Neuronal stem cell (in vitro differentiated cells): ENCODE results near the gene ZNF845.

Source experiments
- DNase-seq: peaks from one replicate; pipeline ENCODE4 v3.0.0-alpha.2; 2013; ENCODE audit warnings: low spot score
- H2AFZ ChIP-seq: one replicate; pipeline ENCODE4 v1.6.1; 2013; ENCODE audit warnings: mild to moderate bottlenecking, low read length, inconsistent platforms
- H2AK5ac ChIP-seq: 2 replicates; pipeline ENCODE4 v1.6.1; 2013; ENCODE audit warnings: low read depth, mild to moderate bottlenecking, inconsistent platforms, low read length, moderate library complexity, mixed read lengths
- H2BK120ac ChIP-seq: 2 replicates; pipeline ENCODE4 v1.6.1; 2013; ENCODE audit warnings: low read depth, mild to moderate bottlenecking, inconsistent platforms, low read length, moderate library complexity, mixed read lengths
- H2BK12ac ChIP-seq: one replicate; pipeline ENCODE4 v1.6.1; 2013; ENCODE audit warnings: low read length, inconsistent platforms
- H2BK15ac ChIP-seq: 2 replicates; pipeline ENCODE4 v1.6.1; 2013; ENCODE audit warnings: mild to moderate bottlenecking, low read length, inconsistent platforms, mixed read lengths
- H2BK5ac ChIP-seq: one replicate; pipeline ENCODE4 v1.6.1; 2013; ENCODE audit warnings: inconsistent platforms, mild to moderate bottlenecking, low read length, moderate library complexity
- H3K14ac ChIP-seq: one replicate; pipeline ENCODE4 v1.6.1; 2013; ENCODE audit warnings: low read length, inconsistent platforms
- H3K18ac ChIP-seq: 2 replicates; pipeline ENCODE4 v1.6.1; 2013; ENCODE audit warnings: low read length, inconsistent platforms
- H3K23ac ChIP-seq: 2 replicates; pipeline ENCODE4 v1.6.1; 2013; ENCODE audit warnings: low read depth, mild to moderate bottlenecking, mixed read lengths, low read length, inconsistent platforms; ENCODE audit not compliant: poor library complexity
- H3K27ac ChIP-seq: replicated peaks from 3 replicates; pipeline ENCODE4 v1.5.1; 2013; ENCODE audit warnings: low read length, inconsistent platforms
- H3K27me3 ChIP-seq, 3 experiments: 2 replicates each; pipeline ENCODE4 v1.6.1; 2013; ENCODE audit warnings: low read length in 3 of 3, mild to moderate bottlenecking in 2 of 3, inconsistent platforms in 1 of 3, low read depth in 1 of 3, mixed read lengths in 1 of 3, moderate library complexity in 1 of 3; ENCODE audit not compliant: control insufficient read depth in 3 of 3, insufficient read depth in 3 of 3
- H3K36me3 ChIP-seq, 2 donors: replicated peaks in 1 of 2; 2 replicates each; pipeline ENCODE4 v1.6.1; 2013; ENCODE audit warnings: low read length in 2 of 2; ENCODE audit not compliant: control insufficient read depth in 2 of 2, insufficient read depth in 2 of 2
- H3K4ac ChIP-seq: 2 replicates; pipeline ENCODE4 v1.6.1; 2013; ENCODE audit warnings: inconsistent platforms, mild to moderate bottlenecking, low read length, moderate library complexity
- H3K4me1 ChIP-seq, 2 donors: 1 replicate in 1 of 2; 2 replicates in 1 of 2; pipeline ENCODE4 v1.6.1; 2013; ENCODE audit warnings: low read length in 2 of 2, low read depth in 1 of 2; ENCODE audit not compliant: control insufficient read depth in 2 of 2, insufficient read depth in 1 of 2
- H3K4me2 ChIP-seq: one replicate; pipeline ENCODE4 v1.6.1; 2013; ENCODE audit warnings: mild to moderate bottlenecking, low read length, inconsistent platforms; ENCODE audit not compliant: insufficient read depth, poor library complexity, severe bottlenecking
- H3K4me3 ChIP-seq, 2 donors: 2 replicates each; pipeline ENCODE4 v1.5.1; 2013; ENCODE audit warnings: low read length in 2 of 2, mild to moderate bottlenecking in 2 of 2, inconsistent platforms in 1 of 2, moderate library complexity in 1 of 2
- H3K79me1 ChIP-seq: one replicate; pipeline ENCODE4 v1.6.1; 2013; ENCODE audit warnings: low read depth, mild to moderate bottlenecking, inconsistent platforms, low read length, moderate library complexity
- H3K9ac ChIP-seq: one replicate; pipeline ENCODE4 v1.6.1; 2013; ENCODE audit warnings: mild to moderate bottlenecking, low read depth, low read length, inconsistent platforms; ENCODE audit not compliant: poor library complexity
- H3K9me3 ChIP-seq, 2 donors: replicated peaks in 1 of 2; 2 replicates each; pipeline versions ENCODE3 to v1.6.1; 2013; ENCODE audit warnings: low read length in 2 of 2, mild to moderate bottlenecking in 2 of 2, inconsistent platforms in 1 of 2, low read depth in 1 of 2, mixed read lengths in 1 of 2, moderate library complexity in 1 of 2; ENCODE audit not compliant: control insufficient read depth in 2 of 2, insufficient read depth in 1 of 2
- H4K8ac ChIP-seq: one replicate; pipeline ENCODE4 v1.6.1; 2013; ENCODE audit warnings: low read depth, mild to moderate bottlenecking, inconsistent platforms, low read length, moderate library complexity
- H4K91ac ChIP-seq: one replicate; pipeline ENCODE4 v1.6.1; 2013; ENCODE audit warnings: low read length, low read depth, mild to moderate bottlenecking, inconsistent platforms; ENCODE audit not compliant: poor library complexity
- WGBS, 2 donors: extraction: QIAGEN DNeasy Blood & Tissue Kit; methylation state at CpG; one replicate each; pipeline ENCODE4 v1.1.7; 2013; ENCODE audit warnings: missing lambda C conversion rate in 2 of 2, mixed read lengths in 1 of 2; ENCODE audit not compliant: insufficient read length in 2 of 2, insufficient replicate concordance in 1 of 2; ENCODE audit errors: extremely low coverage in 2 of 2; 5-methylcytosine and 5-hydroxymethylcytosine counted together

Gene ZNF845

DNA sequence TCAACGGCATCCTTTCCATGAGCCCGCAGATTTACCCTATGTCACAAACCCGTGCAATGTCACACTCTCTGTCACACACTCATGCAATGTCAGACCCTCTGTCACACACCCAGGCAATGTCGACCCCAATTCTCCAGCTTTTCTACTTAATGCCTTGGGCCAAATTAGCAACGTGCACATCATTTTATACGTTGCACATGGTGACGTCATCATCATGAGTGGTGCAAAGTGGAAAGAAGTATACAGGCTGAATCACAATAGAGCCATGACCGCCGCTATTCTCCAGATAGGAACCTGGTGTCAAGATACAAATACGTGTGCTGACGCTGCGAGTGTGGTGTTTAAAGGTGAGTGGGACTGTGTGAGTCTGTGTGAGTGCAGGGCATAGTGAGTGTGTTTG lies 21.7 kb upstream of the ZNF845 start:
- Histone ChIP-seq H3K27ac (no peak overlapping the region), H3K14ac (no peak overlapping the region), H3K27me3 (no peaks in the 10 kb centered on the region), H4K8ac (no peak overlapping the region), H2BK12ac (no peak overlapping the region), H3K79me1 (no peaks in the 10 kb centered on the region), H3K4me1 (no peaks in the 10 kb centered on the region), H2AFZ (no peak overlapping the region), H3K4ac (no peak overlapping the region), H3K9me3 (peaks cover 6 to 11% of the 10 kb centered on the region in 2 donors), H3K23ac (no peak overlapping the region), H2AK5ac (no peak overlapping the region), H3K4me2 (no peak overlapping the region), H2BK15ac (no peak overlapping the region), H4K91ac (no peak overlapping the region), H3K4me3 (no peak overlapping the region), H3K36me3 (no peaks in the 10 kb centered on the region), H2BK120ac (no peak overlapping the region), H2BK5ac (no peak overlapping the region), H3K9ac (no peak overlapping the region), H3K18ac (no peak overlapping the region)
- DNase-seq, result no peak
- no CpG with 5 or more reads among the region's 12 CpGs for WGBS, 2 donors

DNA sequence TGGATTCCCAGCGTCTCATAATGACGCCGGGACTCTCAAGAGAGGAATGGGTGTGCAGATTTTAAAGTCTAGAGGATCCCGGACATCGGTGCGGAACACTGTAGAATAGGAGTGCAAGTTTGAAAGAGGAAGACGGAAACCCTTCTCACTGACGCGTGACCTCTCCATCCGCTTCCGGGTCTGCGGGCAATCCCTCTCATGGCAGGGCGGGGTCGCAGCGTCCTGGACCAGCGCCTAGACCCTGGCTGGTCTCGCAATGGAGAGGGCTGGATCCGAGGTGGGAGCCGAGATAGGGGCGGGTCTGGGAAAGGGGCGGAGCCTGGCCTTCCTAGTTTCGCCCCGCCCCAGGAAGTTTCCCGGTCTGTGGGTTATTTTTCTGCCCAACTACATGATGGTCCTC lies 4.6 kb upstream of the ZNF845 start:
- no peak overlapping the region for H2BK12ac ChIP-seq
- no peak overlapping the region for H3K4me2 ChIP-seq
- WGBS, 2 donors, result no CpG with 5 or more reads among the region's 24 CpGs
- H2BK120ac ChIP-seq, result peak overlapping the region; percentile 16
- no peaks in the 10 kb centered on the region for H3K27me3 ChIP-seq
- H3K4me1 ChIP-seq, result no peaks in the 10 kb centered on the region
- H4K8ac ChIP-seq, result no peak overlapping the region
- H2AFZ ChIP-seq, result no peak overlapping the region
- H3K9me3 ChIP-seq, result peaks cover 3 to 13% of the 10 kb centered on the region in 2 donors
- no peak overlapping the region for H3K23ac ChIP-seq
- H4K91ac ChIP-seq, result no peak overlapping the region
- no peak for DNase-seq
- H3K4ac ChIP-seq, result no peak overlapping the region
- no peak overlapping the region for H3K18ac ChIP-seq
- no peak overlapping the region for H3K4me3 ChIP-seq
- H3K79me1 ChIP-seq, result peaks cover under 1% of the 10 kb centered on the region
- no peaks in the 10 kb centered on the region for H3K36me3 ChIP-seq
- H2BK15ac ChIP-seq, result no peak overlapping the region
- H2AK5ac ChIP-seq, result no peak overlapping the region
- no peak overlapping the region for H3K27ac ChIP-seq
- no peak overlapping the region for H3K9ac ChIP-seq
- no peak overlapping the region for H3K14ac ChIP-seq
- H2BK5ac ChIP-seq, result no peak overlapping the region

- H4K91ac ChIP-seq, result no peak overlapping the region
- no peak overlapping the region for H2BK12ac ChIP-seq
- no peak overlapping the region for H3K4ac ChIP-seq
- no peak overlapping the region for H3K4me2 ChIP-seq
- peaks cover 6 to 14% of the 10 kb centered on the region in 2 donors for H3K9me3 ChIP-seq
- no peak overlapping the region for H2BK15ac ChIP-seq
- no peak overlapping the region for H4K8ac ChIP-seq
- H3K36me3 ChIP-seq, result peaks cover 0 to 8% of the 10 kb centered on the region in 2 donors
- H3K18ac ChIP-seq, result no peak overlapping the region
- no peak overlapping the region for H3K23ac ChIP-seq
- H3K4me1 ChIP-seq, result peaks cover 0 to 2% of the 10 kb centered on the region in 2 donors
- WGBS, 2 donors, result no CpG with 5 or more reads among the region's 14 CpGs
- no peak overlapping the region for H3K14ac ChIP-seq
- no peak overlapping the region for H2BK5ac ChIP-seq
- H2AFZ ChIP-seq, result peak overlapping the region; percentile 49
- H3K27ac ChIP-seq, result no peak overlapping the region
- H3K4me3 ChIP-seq, result no peak overlapping the region
- no peak overlapping the region for H3K9ac ChIP-seq
- no peak overlapping the region for H2AK5ac ChIP-seq
- no peaks in the 10 kb centered on the region for H3K27me3 ChIP-seq
- H2BK120ac ChIP-seq, result no peak overlapping the region
- peaks cover 2% of the 10 kb centered on the region for H3K79me1 ChIP-seq
- DNase-seq, result no peak
These were observed 1.1 kb upstream of the ZNF845 start for GRCh38 chr19:53332484-53332883.

- no peak overlapping the region for H4K91ac ChIP-seq
- H3K14ac ChIP-seq, result no peak overlapping the region
- peaks cover 4 to 14% of the 10 kb centered on the region in 2 donors for H3K9me3 ChIP-seq
- peak overlapping the region; percentile 24 for H2BK5ac ChIP-seq
- H3K4ac ChIP-seq, result no peak overlapping the region
- no peaks in the 10 kb centered on the region for H3K27me3 ChIP-seq
- H3K79me1 ChIP-seq, result peaks cover 5% of the 10 kb centered on the region
- no peak overlapping the region for H2AK5ac ChIP-seq
- H3K4me1 ChIP-seq, result peaks cover 0 to 2% of the 10 kb centered on the region in 2 donors
- peak overlapping the region; percentile 99 for H2AFZ ChIP-seq
- peak overlapping the region; percentile 64 for H3K18ac ChIP-seq
- H3K23ac ChIP-seq, result no peak overlapping the region
- DNase-seq, result no peak
- no peak overlapping the region for H2BK15ac ChIP-seq
- WGBS, 2 donors, result no CpG with 5 or more reads among the region's 14 CpGs
- H2BK12ac ChIP-seq, result no peak overlapping the region
- peaks cover 1 to 12% of the 10 kb centered on the region in 2 donors for H3K36me3 ChIP-seq
- peak overlapping the region; percentile 64 to 94 for H3K4me3 ChIP-seq
- H4K8ac ChIP-seq, result no peak overlapping the region
- no peak overlapping the region for H2BK120ac ChIP-seq
- H3K27ac ChIP-seq, result peak overlapping the region; percentile 74
- peak overlapping the region; percentile 44 for H3K9ac ChIP-seq
- peak overlapping the region; percentile 69 for H3K4me2 ChIP-seq
These were observed 485 bp upstream of the ZNF845 start for GRCh38 chr19:53333066-53333462.
